IPS-15b (cell line): Measurements from ENCODE around the gene LY6G5C.

Experiments
- H3K27me3 ChIP-seq: one replicate; pipeline ENCODE4 v1.6.1; 2013; ENCODE audit warnings: low read length; ENCODE audit not compliant: control insufficient read depth, insufficient read depth
- H3K36me3 ChIP-seq: one replicate; pipeline ENCODE4 v1.6.1; 2013; ENCODE audit warnings: low read length; ENCODE audit not compliant: control insufficient read depth, insufficient read depth
- H3K4me1 ChIP-seq: one replicate; pipeline ENCODE4 v1.6.1; 2013; ENCODE audit warnings: mild to moderate bottlenecking, low read length; ENCODE audit not compliant: control insufficient read depth, insufficient read depth
- H3K4me3 ChIP-seq: one replicate; pipeline ENCODE4 v1.5.1; 2013; ENCODE audit warnings: low read depth, low read length
- H3K9ac ChIP-seq: one replicate; pipeline ENCODE4 v1.6.1; 2013; ENCODE audit warnings: low read depth, mild to moderate bottlenecking, low read length
- H3K9me3 ChIP-seq: one replicate; pipeline ENCODE4 v1.6.1; 2013; ENCODE audit warnings: mild to moderate bottlenecking, low read length; ENCODE audit not compliant: control insufficient read depth, insufficient read depth

The LY6G5C gene

GRCh38 chr6:31680226-31681134 is at the start of gene LY6G5C:
TSS of gene LY6G5C (minus strand) at chr6:31681067. CDS start at chr6:31680373, 694 bp downstream.
- H3K36me3 ChIP-seq = no peaks in the 10 kb centered on the region
- H3K9ac ChIP-seq = peak within 1 kb of the TSS; percentile 65
- peak within 1 kb of the TSS; percentile 64 for H3K4me3 ChIP-seq
- H3K27me3 ChIP-seq = peaks cover 10% of the 10 kb centered on the region
- H3K9me3 ChIP-seq = no peaks in the 10 kb centered on the region
- H3K4me1 ChIP-seq = peaks cover 2% of the 10 kb centered on the region

GRCh38 chr6:31729979-31730630 is 49.2 kb upstream of the LY6G5C start:
- peaks cover 5% of the 10 kb centered on the region for H3K4me1 ChIP-seq
- H3K4me3 ChIP-seq = peak overlapping the region; percentile 93
- no peaks in the 10 kb centered on the region for H3K27me3 ChIP-seq
- peak overlapping the region; percentile 26 for H3K9ac ChIP-seq
- no peaks in the 10 kb centered on the region for H3K9me3 ChIP-seq
- H3K36me3 ChIP-seq = peaks cover 19% of the 10 kb centered on the region

GRCh38 chr6:31729515-31729978 is 48.7 kb upstream of the LY6G5C start:
- Histone ChIP-seq H3K27me3 (no peaks in the 10 kb centered on the region), H3K9me3 (no peaks in the 10 kb centered on the region), H3K36me3 (peaks cover 19% of the 10 kb centered on the region), H3K4me1 (peaks cover 5% of the 10 kb centered on the region), H3K9ac (peak overlapping the region; percentile 26), H3K4me3 (peak overlapping the region; percentile 93)

GRCh38 chr6:31728767-31729514 is 48.1 kb upstream of the LY6G5C start, which contains the start of gene DDAH2:
TSS of gene DDAH2 (minus strand) at chr6:31729299. CDS start at chr6:31729161, 138 bp downstream.
- Histone ChIP-seq H3K9ac (peak within 1 kb of the TSS; percentile 26), H3K36me3 (peaks cover 16% of the 10 kb centered on the region), H3K4me1 (no peaks in the 10 kb centered on the region), H3K27me3 (no peaks in the 10 kb centered on the region), H3K4me3 (peak within 1 kb of the TSS; percentile 93), H3K9me3 (no peaks in the 10 kb centered on the region)

GRCh38 chr6:31727717-31728671 is 47.1 kb upstream of the LY6G5C start:
- Histone ChIP-seq H3K36me3 (peaks cover 8% of the 10 kb centered on the region), H3K9me3 (no peaks in the 10 kb centered on the region), H3K4me3 (peak overlapping the region; percentile 93), H3K4me1 (no peaks in the 10 kb centered on the region), H3K27me3 (no peaks in the 10 kb centered on the region), H3K9ac (no peak overlapping the region)

GRCh38 chr6:31727034-31727716 is 46.3 kb upstream of the LY6G5C start:
- H3K9ac ChIP-seq = no peak overlapping the region
- H3K9me3 ChIP-seq = no peaks in the 10 kb centered on the region
- no peak overlapping the region for H3K4me3 ChIP-seq
- H3K4me1 ChIP-seq = no peaks in the 10 kb centered on the region
- peaks cover 8% of the 10 kb centered on the region for H3K36me3 ChIP-seq
- H3K27me3 ChIP-seq = no peaks in the 10 kb centered on the region

- Histone ChIP-seq H3K4me1 (no peaks in the 10 kb centered on the region), H3K27me3 (no peaks in the 10 kb centered on the region), H3K9ac (no peak overlapping the region), H3K4me3 (no peak overlapping the region), H3K9me3 (no peaks in the 10 kb centered on the region), H3K36me3 (peaks cover 7% of the 10 kb centered on the region)
These were observed 44.9 kb upstream of the LY6G5C start for GRCh38 chr6:31725502-31726350.

- Histone ChIP-seq H3K9me3 (no peaks in the 10 kb centered on the region), H3K27me3 (no peaks in the 10 kb centered on the region), H3K4me1 (no peaks in the 10 kb centered on the region), H3K9ac (no peak overlapping the region), H3K36me3 (peaks cover 4% of the 10 kb centered on the region), H3K4me3 (no peak overlapping the region)
These were observed 43.3 kb upstream of the LY6G5C start for GRCh38 chr6:31723980-31724691.

GRCh38 chr6:31723245-31723979 is 42.5 kb upstream of the LY6G5C start, which contains the start of gene MPIG6B:
TSS of gene MPIG6B (plus strand) at chr6:31723373. CDS start at chr6:31723384, 11 bp downstream.
- peaks cover 4% of the 10 kb centered on the region for H3K36me3 ChIP-seq
- H3K9me3 ChIP-seq = no peaks in the 10 kb centered on the region
- H3K4me1 ChIP-seq = no peaks in the 10 kb centered on the region
- no peak within 1 kb of the TSS for H3K4me3 ChIP-seq
- no peaks in the 10 kb centered on the region for H3K27me3 ChIP-seq
- H3K9ac ChIP-seq = no peak within 1 kb of the TSS
